NCI-H1105 (cell line): ENCODE measurements around the gene CALHM3.

Experiments used
- DNase-seq: peaks from one replicate; lab custom pipeline; 2025; lab: John Stamatoyannopoulos, UW

Gene CALHM3

GRCh38 chr10:103474077-103474476 lies 5.0 kb downstream of the CALHM3 start:
- DNase-seq = no peak

- DNase-seq = no peak
These were observed 5.8 kb downstream of the CALHM3 start for GRCh38 chr10:103473261-103473671.

- DNase-seq = no peak
These were observed 7.0 kb downstream of the CALHM3 start for GRCh38 chr10:103472005-103472404.

GRCh38 chr10:103470761-103471653 lies 8.0 kb downstream of the CALHM3 start:
- DNase-seq = no peak

- no peak for DNase-seq
These were observed 9.8 kb downstream of the CALHM3 start for GRCh38 chr10:103469201-103469600.

- no peak for DNase-seq
These were observed 11.6 kb downstream of the CALHM3 start for GRCh38 chr10:103467406-103467805.

- no peak for DNase-seq
These were observed 12.3 kb downstream of the CALHM3 start for GRCh38 chr10:103466734-103467133.

- DNase-seq = no peak
These were observed 13.4 kb downstream of the CALHM3 start for GRCh38 chr10:103465411-103466179.

GRCh38 chr10:103463499-103463898 lies 15.5 kb downstream of the CALHM3 start:
- DNase-seq = no peak

- DNase-seq = no peak
These were observed 19.4 kb downstream of the CALHM3 start for GRCh38 chr10:103459615-103460014.

GRCh38 chr10:103458720-103459119 lies 20.3 kb downstream of the CALHM3 start, which contains the start of gene CALHM1:
CALHM1 (minus strand) TSS chr10:103458900; CDS start chr10:103458751, 149 bp downstream.
- DNase-seq = peak; percentile 6

- no peak for DNase-seq
These were observed 21.0 kb downstream of the CALHM3 start for GRCh38 chr10:103457896-103458583.

GRCh38 chr10:103457176-103457712 lies 21.8 kb downstream of the CALHM3 start:
- DNase-seq = no peak

GRCh38 chr10:103456074-103456660 lies 22.9 kb downstream of the CALHM3 start:
- no peak for DNase-seq

GRCh38 chr10:103455235-103455634 lies 23.8 kb downstream of the CALHM3 start:
- no peak for DNase-seq

GRCh38 chr10:103454026-103454425 lies 25.0 kb downstream of the CALHM3 start:
- no peak for DNase-seq

- DNase-seq = no peak
These were observed 26.4 kb downstream of the CALHM3 start for GRCh38 chr10:103452506-103453230.

- peak; percentile 17 for DNase-seq
These were observed 27.1 kb downstream of the CALHM3 start, which contains the start of gene CALHM2 for GRCh38 chr10:103451831-103452505. CALHM2 (minus strand) TSS chr10:103452370; CDS start chr10:103449941, 2,429 bp downstream.

GRCh38 chr10:103451091-103451813 lies 27.8 kb downstream of the CALHM3 start:
- no peak for DNase-seq
